Stromal cell of bone marrow (primary cell): ENCODE data around the gene KDM8.
A peak's percentile ranks its signal among the peaks of the same experiment; 100 is the strongest.
"Not testable (repeated sequence)": the region's sequence is repeated elsewhere in the genome, so short reads cannot be mapped to it uniquely, and the experiment has no call there.

ENCODE experiments used
- DNase-seq: peaks from one replicate; pipeline ENCODE4 v3.0.0-alpha.2; 2012; ENCODE audit warnings: low read depth

Gene KDM8

GRCh38 chr16:27243725-27244362 is 40.5 kb downstream of the KDM8 start:
- no peak for DNase-seq

- no peak for DNase-seq
Measured at GRCh38 chr16:27244363-27244755, 41.0 kb downstream of the KDM8 start.

GRCh38 chr16:27245276-27246172 is 42.2 kb downstream of the KDM8 start:
- peak; percentile 91 for DNase-seq

- DNase-seq: no peak
Measured at GRCh38 chr16:27246439-27246838, 43.1 kb downstream of the KDM8 start.

GRCh38 chr16:27247076-27247475 is 43.8 kb downstream of the KDM8 start:
- DNase-seq: not testable (repeated sequence)

- no peak for DNase-seq
Measured at GRCh38 chr16:27248036-27248435, 44.7 kb downstream of the KDM8 start.

- not testable (repeated sequence) for DNase-seq
Measured at GRCh38 chr16:27248886-27249285, 45.6 kb downstream of the KDM8 start.

GRCh38 chr16:27251541-27252205 is 48.3 kb downstream of the KDM8 start:
- no peak for DNase-seq

- no peak for DNase-seq
Measured at GRCh38 chr16:27252206-27252585, 48.9 kb downstream of the KDM8 start.

- DNase-seq: peak; percentile 80
Measured at GRCh38 chr16:27253526-27253930, 50.2 kb downstream of the KDM8 start.

GRCh38 chr16:27254262-27254811 is 51.0 kb downstream of the KDM8 start:
- no peak for DNase-seq

GRCh38 chr16:27256861-27257260 is 53.5 kb downstream of the KDM8 start:
- no peak for DNase-seq

GRCh38 chr16:27257271-27257670 is 53.9 kb downstream of the KDM8 start:
- DNase-seq: no peak

GRCh38 chr16:27258241-27258734 is 55.0 kb downstream of the KDM8 start:
- DNase-seq: no peak

- DNase-seq: no peak
Measured at GRCh38 chr16:27259710-27260109, 56.4 kb downstream of the KDM8 start.

GRCh38 chr16:27262904-27263423 is 59.6 kb downstream of the KDM8 start:
- DNase-seq: not testable (repeated sequence)

GRCh38 chr16:27264151-27264550 is 60.8 kb downstream of the KDM8 start:
- DNase-seq: no peak

GRCh38 chr16:27265982-27266381 is 62.7 kb downstream of the KDM8 start:
- no peak for DNase-seq

- DNase-seq: no peak
Measured at GRCh38 chr16:27267037-27267677, 63.8 kb downstream of the KDM8 start.

GRCh38 chr16:27268376-27269299 is 65.3 kb downstream of the KDM8 start, which contains the start of gene NSMCE1:
TSS of gene NSMCE1 (minus strand) at chr16:27268772. CDS start at chr16:27257570, 11,202 bp downstream.
- peak; percentile 93 for DNase-seq
